ENCODE results near the gene SUMO4.

DNA sequence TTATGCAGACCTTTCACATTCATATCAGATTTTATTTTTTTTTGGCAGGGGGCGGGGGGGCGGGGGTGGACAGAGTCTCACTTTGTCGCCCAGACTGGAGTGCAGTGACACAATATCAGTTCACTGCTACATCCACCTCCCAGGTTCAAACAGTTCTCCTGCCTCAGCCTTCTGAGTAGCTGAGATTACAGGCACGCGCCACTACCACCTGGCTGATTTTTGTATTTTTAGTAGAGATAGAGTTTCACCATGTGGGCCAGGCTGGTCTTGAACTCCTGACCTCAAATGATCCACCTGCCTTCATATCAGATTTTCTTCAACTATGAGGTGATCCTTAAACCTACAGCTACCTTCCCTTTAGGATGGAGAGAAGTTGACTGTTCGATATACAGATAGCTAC, 8.0 kb upstream of the SUMO4 start:
- TF ChIP-seq, protein P1, sequence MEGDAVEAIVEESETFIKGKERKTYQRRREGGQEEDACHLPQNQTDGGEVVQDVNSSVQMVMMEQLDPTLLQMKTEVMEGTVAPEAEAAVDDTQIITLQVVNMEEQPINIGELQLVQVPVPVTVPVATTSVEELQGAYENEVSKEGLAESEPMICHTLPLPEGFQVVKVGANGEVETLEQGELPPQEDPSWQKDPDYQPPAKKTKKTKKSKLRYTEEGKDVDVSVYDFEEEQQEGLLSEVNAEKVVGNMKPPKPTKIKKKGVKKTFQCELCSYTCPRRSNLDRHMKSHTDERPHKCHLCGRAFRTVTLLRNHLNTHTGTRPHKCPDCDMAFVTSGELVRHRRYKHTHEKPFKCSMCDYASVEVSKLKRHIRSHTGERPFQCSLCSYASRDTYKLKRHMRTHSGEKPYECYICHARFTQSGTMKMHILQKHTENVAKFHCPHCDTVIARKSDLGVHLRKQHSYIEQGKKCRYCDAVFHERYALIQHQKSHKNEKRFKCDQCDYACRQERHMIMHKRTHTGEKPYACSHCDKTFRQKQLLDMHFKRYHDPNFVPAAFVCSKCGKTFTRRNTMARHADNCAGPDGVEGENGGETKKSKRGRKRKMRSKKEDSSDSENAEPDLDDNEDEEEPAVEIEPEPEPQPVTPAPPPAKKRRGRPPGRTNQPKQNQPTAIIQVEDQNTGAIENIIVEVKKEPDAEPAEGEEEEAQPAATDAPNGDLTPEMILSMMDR (conservative IDR thresholded peaks at IDR 0.05 in 1 of 2, IDR thresholded peaks at IDR 0.05 in 1 of 2; ENCODE audit: extremely low read depth in 1 of 2, insufficient read depth in 1 of 2, low read depth in 1 of 2, low read length in 2 of 2), result no peak
- no peak for TF ChIP-seq EZH2 (IDR thresholded peaks at IDR 0.05; ENCODE audit: borderline replicate concordance, low read length)

All from mammary epithelial cell (primary cell).